Superior temporal gyrus (tissue), 1 donor: Measurements from ENCODE around the gene TMEM163.
"Not testable (repeated sequence)": the region's sequence is repeated elsewhere in the genome, so short reads cannot be mapped to it uniquely, and the experiment has no call there.

ENCODE experiments used
- DNase-seq: peaks from one replicate; pipeline ENCODE4 v3.0.0-alpha.2; 2016; ENCODE audit errors: extremely low spot score

TMEM163 gene

GRCh38 chr2:134578316-134578715, 140.5 kb downstream of the TMEM163 start:
- DNase-seq = no peak

DNA sequence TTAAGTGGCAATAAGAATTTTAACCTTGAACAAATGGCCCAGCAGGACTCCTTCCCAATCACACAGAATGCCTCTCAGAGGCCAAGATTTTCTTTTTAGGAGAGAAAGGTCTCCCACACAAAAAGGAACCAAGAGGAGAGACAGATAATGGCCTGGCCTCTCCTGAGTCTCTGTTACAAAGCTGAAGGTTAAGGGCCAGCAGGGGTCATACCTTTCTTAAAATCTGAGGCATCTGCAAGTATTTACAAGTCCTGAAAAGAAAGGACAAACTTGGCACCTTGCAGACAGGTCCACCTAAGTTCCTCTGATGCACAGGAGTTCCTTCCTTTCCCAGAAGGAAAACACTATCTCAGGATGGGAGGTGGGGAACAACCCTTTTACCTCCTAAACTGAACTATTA, 142.3 kb downstream of the TMEM163 start:
- no peak for DNase-seq

- DNase-seq = no peak
These were observed 142.9 kb downstream of the TMEM163 start for GRCh38 chr2:134575888-134576287.

DNA sequence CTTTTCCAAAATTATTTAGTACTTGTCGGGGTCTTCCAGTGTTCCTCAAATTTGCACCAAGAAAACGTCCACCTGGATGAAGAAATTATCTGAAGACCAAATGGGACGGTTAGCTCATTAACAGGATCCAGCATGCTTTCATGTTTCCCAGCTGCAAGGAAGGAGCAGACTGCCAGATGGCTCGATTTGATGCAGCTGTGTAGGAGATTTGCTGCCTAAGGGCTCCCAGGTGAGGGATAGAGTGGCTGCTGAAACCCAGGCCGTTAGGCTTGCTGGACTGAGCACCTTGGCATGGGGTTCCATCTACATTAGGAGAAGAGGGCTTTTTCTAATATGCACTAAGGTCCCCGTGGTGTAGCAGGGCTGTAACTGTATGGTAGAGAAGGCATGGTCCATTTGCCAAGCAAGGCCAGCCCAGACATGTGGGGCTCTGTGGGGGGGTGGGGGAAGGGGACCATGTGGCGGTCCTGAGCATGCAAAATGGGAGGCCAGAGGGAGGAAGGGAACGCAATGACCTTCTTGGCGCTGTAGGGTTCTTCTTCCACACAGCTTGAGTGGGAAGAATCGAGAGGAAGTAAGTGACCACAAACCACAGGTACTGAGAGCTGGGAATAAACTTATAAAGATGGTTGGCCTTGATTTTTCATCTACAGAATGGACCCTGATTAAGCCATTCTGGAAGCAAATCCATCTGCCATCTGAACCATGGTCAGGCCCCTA, 144.0 kb downstream of the TMEM163 start:
- no peak for DNase-seq

- DNase-seq = no peak
These were observed 145.1 kb downstream of the TMEM163 start for GRCh38 chr2:134573724-134574123.

DNA sequence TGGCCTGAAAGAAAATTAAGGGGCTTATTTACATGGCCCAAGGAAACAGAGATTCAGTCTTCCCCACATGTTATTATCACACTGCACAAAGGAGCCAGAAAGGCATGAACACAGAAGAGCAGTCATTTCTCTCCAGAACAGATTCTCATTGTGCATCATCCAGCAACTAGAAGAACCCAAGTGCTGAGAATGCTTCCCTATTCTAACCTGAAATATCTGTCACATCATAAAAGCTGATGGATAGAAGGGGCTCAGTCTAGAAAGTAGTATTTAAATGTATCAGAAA, 145.8 kb downstream of the TMEM163 start:
- peak; percentile 19 for DNase-seq

GRCh38 chr2:134572314-134573084, 146.3 kb downstream of the TMEM163 start:
- no peak for DNase-seq

DNA sequence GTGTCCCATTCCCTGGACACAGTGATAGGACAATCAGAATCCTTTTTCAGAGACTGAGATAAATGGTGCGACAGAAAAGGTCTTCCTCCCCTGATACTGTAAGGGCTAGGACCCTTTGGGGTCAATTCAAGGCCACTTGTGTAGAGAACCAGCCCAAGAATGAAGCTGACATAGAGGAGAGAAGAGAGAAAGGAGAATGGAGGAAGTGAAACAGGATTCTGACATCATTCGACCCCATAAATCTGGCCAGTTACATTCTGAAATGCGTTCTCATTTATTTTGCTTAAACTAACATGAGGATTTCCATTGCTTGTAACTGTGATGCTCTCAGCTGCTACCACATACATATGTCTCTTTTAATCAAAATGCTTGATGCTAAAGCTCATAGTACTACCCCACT, 148.1 kb downstream of the TMEM163 start:
- DNase-seq = no peak

DNA sequence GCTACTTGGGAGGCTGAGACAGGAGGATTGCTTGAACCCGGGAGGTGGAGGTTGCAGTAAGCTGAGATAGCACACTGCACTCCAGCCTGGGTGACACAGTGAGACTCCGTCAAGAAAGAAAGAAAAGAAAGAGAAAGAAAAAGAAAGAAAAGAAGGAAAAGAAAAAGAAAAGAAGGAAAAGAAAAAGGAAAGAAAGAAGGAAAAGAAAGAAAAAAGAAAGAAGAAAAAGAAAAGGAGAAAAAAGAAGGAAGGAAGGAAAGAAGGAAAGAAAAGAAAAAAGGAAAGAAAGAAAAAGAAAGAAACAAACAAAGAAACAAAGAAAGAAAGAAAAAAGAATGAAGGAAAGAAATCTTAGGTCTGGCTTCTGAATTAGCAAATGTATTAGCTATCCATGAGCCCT, 150.4 kb downstream of the TMEM163 start:
- DNase-seq = no peak

DNA sequence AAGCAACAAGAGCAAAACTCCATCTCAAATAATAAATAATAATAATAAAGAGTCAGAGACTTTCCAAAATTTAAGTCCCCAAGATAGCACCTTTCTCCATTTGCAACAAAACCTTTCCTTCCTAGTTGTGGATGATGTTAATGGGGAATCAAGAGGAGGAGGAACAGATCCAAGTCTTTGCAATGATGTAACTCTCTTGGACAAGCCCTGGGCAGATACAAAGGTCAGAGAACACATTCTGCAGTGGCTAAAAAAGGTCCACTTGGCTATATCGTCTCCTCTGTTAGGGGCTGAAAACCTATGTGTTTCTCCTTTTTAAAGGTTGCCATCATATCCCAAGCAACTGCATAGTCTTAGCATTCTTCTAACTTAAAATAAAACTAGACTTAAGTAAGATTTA, 151.1 kb downstream of the TMEM163 start:
- no peak for DNase-seq

- not testable (repeated sequence) for DNase-seq
These were observed 153.8 kb downstream of the TMEM163 start for GRCh38 chr2:134564955-134565354.

- DNase-seq = no peak
These were observed 154.3 kb downstream of the TMEM163 start for GRCh38 chr2:134564549-134564948.

DNA sequence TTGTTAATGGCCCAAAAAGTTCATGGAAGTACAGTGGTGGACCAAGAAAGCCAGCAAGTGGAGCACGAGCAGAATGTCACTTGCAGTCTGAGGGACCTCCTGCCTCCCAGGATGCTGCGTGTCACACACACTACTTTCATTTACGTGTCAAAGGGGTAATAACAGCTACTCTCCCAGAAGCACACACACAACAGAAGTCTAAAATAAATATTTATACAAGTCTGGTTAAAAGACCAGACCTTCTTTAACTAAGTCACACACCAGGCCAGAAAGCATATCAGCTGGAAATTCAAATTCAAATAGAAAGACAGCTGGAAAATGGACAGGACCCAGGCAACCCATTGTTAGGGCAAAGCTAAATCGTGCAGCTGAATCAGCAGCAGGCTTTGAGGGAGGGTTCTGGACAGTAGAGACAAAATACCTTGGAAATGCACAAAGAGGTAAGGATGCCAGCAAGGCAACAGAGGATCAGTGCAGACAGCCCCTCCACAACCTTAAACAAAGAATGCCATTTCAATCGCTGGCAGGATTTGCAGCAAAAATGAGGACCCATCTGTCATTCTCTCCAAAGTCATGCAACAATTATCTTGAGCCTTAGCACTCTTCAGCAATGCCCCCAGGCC, 160.5 kb downstream of the TMEM163 start:
- DNase-seq = no peak

- no peak for DNase-seq
These were observed 163.4 kb downstream of the TMEM163 start for GRCh38 chr2:134555411-134555810.

- no peak for DNase-seq
These were observed 165.1 kb downstream of the TMEM163 start for GRCh38 chr2:134553657-134554056.

GRCh38 chr2:134550566-134551164, 168.1 kb downstream of the TMEM163 start:
- no peak for DNase-seq

- DNase-seq = no peak
These were observed 169.7 kb downstream of the TMEM163 start for GRCh38 chr2:134549104-134549503.

DNA sequence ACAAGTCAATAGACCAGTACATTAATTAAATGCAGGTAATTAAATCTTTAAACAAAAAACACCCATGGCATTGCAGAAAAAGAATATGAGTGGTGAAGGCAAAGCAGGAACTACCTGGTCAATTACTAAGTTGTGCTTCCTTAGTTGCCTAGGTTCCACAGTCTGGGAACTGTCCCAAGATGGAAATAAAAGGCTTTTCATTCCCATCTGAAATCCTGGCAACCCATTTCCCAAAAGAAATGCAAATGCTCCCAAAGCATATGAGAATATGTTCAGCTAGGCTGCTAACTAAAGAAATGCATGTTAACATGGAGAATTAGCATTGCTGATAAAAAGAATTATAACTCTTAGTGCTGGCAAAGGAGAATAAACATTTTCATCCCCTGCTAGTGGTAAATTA, 177.8 kb downstream of the TMEM163 start:
- peak; percentile 53 for DNase-seq

DNA sequence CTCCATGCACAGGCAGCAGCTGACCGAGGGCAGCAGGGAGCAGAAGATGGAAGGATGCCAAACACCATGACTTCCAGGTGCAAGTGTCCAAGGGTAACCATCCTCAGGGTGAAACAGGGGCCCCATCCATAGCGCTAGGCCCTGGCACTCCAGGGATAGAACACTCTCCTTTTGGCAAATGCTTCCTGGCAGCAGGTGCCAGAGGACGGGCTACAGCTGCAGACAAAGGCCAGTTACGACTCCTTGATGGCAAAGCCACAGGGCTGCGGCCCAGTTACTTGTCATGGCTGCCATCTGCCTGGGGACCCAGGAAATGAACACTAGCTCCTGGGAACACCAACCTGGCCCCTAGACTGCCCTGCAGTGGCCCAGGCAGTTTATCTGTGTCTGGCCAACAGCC, 178.8 kb downstream of the TMEM163 start:
- DNase-seq = no peak

DNA sequence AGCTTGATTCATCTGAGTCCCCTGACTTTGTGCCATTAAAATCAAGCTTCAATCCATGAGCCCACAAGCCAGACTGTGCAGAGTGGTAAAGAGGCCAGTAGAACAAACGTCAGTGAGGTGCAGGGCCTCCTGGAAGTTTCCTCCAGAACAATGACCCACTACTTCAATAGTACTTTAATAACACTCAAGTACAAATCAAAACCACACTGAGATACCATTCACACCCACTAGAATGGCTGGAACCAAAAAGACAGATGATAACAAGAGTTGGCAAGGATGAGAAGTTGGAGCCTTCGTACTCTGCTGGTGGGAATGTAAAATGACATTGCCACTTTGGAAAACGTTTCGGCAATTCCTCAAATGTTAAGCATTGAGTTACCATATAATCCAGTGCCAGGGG, 181.1 kb downstream of the TMEM163 start:
- DNase-seq = no peak

DNA sequence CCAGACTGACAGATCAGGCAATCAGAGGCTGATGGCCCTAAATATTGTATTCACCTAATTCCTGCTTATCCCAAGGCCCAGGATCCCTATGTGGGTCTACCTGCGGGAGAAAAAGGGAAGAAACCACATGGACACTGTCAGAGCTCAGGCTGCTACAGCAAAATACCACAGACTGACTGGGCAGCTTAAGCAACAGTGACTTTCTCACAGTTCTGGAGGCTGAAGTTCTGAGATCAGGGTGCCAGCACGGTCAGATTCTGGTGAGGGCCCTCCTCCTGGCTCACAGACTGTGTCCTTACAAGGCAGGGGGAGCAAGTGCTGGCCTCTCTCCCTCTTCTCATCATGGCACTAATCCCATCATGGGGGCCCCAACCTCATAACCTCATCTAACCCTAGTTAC, 181.7 kb downstream of the TMEM163 start:
- DNase-seq = no peak

GRCh38 chr2:134536296-134536695, 182.5 kb downstream of the TMEM163 start:
- DNase-seq = no peak

- DNase-seq = no peak
These were observed 186.3 kb downstream of the TMEM163 start for GRCh38 chr2:134532537-134532936.
